K562 (cell line): ENCODE data around the gene GNG14.

Experiments
- BRCA1 ChIP-seq, 2 experiments: fragments of 450-650 bp in 1 of 2; sonication (generic) in 1 of 2; formaldehyde crosslinking in 1 of 2; IDR thresholded peaks; 2 replicates each; pipeline versions ENCODE4 v1.5.0 to v1.6.1; 2017 to 2020; ENCODE audit warnings: mild to moderate bottlenecking in 1 of 2, missing genetic modification reagents in 1 of 2
- FOXM1 ChIP-seq, 2 experiments: fragments of 450-650 bp in 1 of 2; sonication (generic) in 1 of 2; formaldehyde crosslinking in 1 of 2; IDR thresholded peaks; 2 replicates each; pipeline versions ENCODE4 v1.6.1 to v1.9.0; 2017 to 2022; ENCODE audit warnings: low read depth in 2 of 2, mild to moderate bottlenecking in 2 of 2, missing genetic modification reagents in 1 of 2, moderate library complexity in 1 of 2
- JUN ChIP-seq, 2 experiments: sonication (generic) in 1 of 2; formaldehyde crosslinking in 1 of 2; IDR thresholded peaks; 2 replicates each; pipeline versions ENCODE4 v1.6.1 to v1.8.0; 2012 to 2022; ENCODE audit warnings: borderline replicate concordance in 2 of 2, mild to moderate bottlenecking in 2 of 2, improper control_type of control experiment in 1 of 2, low read depth in 1 of 2, low read length in 1 of 2, missing genetic modification reagents in 1 of 2
- POLR2A ChIP-seq: fragments of 450-650 bp; conservative IDR thresholded peaks from 2 replicates; pipeline ENCODE4 v1.6.1; 2016
- TF ChIP-seq, protein P1 (sequence below), 2 experiments: fragments of 200-800 bp in 1 of 2; sonication (Bioruptor generic) in 1 of 2; sonication (generic) in 1 of 2; formaldehyde crosslinking in 1 of 2; IDR thresholded peaks in 1 of 2; conservative IDR thresholded peaks in 1 of 2; 2 replicates each; pipeline versions ENCODE4 v1.5.0 to v1.6.1; 2016 to 2020; ENCODE audit warnings: missing compliant biosample characterization in 1 of 2, missing genetic modification characterization in 1 of 2, missing genetic modification reagents in 1 of 2

DNA sequence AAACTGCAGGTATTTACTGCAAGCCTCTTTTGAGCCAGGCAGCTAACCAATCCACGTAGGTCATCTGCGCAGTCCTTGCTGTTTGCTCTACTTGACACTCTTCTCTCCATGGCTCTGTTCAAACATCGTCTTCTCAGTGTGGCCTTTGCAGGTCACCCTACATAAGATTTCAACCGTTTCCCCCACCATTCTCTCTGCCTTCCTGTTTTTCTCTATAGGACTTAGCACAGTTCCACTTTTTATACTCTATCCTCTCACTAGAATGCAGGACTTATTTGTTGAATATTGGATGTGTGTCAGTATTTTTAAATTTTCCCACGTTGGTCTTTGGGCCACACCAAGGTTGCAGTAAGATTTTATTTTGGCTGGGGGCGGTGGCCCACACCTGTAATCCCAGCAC lies 10.3 kb downstream of the GNG14 start:
- no peak for TF ChIP-seq FOXM1 (IDR thresholded peaks at IDR 0.05; ENCODE audit: low read depth)
- TF ChIP-seq FOXM1 (CRISPR knock-in tag; IDR thresholded peaks at IDR 0.05; ENCODE audit: low read depth): no peak
- TF ChIP-seq JUN (IDR thresholded peaks at IDR 0.05; ENCODE audit: borderline replicate concordance, low read depth, low read length): no peak
- no peak for TF ChIP-seq JUN (CRISPR knock-in tag; IDR thresholded peaks at IDR 0.05; ENCODE audit: borderline replicate concordance)
- TF ChIP-seq, protein P1, sequence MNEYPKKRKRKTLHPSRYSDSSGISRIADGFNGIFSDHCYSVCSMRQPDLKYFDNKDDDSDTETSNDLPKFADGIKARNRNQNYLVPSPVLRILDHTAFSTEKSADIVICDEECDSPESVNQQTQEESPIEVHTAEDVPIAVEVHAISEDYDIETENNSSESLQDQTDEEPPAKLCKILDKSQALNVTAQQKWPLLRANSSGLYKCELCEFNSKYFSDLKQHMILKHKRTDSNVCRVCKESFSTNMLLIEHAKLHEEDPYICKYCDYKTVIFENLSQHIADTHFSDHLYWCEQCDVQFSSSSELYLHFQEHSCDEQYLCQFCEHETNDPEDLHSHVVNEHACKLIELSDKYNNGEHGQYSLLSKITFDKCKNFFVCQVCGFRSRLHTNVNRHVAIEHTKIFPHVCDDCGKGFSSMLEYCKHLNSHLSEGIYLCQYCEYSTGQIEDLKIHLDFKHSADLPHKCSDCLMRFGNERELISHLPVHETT (CRISPR knock-in tag; conservative IDR thresholded peaks at IDR 0.05 in 1 of 2, IDR thresholded peaks at IDR 0.05 in 1 of 2): no peak
- no peak for TF ChIP-seq POLR2A
- TF ChIP-seq BRCA1 (IDR thresholded peaks at IDR 0.05): no peak
- no peak for TF ChIP-seq BRCA1 (CRISPR knock-in tag; IDR thresholded peaks at IDR 0.05)
